HG02678 (cell line): Measurements from ENCODE around the gene ARMH4.

ENCODE experiments used
- ATAC-seq: cut with Tn5 transposase; IDR thresholded peaks from one replicate; pipeline ENCODE4 v1.9.1; 2021; ENCODE audit warnings: mild to moderate bottlenecking, moderate library complexity; ENCODE audit not compliant: unreplicated experiment

ARMH4 gene

GRCh38 chr14:57974896-57975295 lies 177.1 kb downstream of the ARMH4 start:
- ATAC-seq = no peak

DNA sequence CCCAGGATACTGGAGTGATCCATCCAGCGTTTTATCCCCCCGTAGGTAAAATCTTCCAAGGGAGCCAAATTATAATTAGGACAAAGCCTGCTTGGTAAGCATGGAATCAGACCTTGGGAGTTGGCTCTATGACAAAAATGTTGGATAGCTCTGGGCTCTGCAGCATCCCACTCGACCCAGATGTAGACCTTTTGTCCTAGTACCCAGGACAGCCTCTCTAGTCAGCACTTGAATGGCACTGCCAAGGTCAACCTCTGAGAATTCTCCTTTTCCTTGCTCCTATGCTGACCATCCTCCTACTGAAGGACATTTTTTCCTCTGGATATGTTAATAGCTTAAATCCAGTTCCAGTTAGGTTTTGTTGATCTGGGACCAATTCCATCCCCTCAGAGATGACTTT lies 181.4 kb downstream of the ARMH4 start:
- no peak for ATAC-seq

DNA sequence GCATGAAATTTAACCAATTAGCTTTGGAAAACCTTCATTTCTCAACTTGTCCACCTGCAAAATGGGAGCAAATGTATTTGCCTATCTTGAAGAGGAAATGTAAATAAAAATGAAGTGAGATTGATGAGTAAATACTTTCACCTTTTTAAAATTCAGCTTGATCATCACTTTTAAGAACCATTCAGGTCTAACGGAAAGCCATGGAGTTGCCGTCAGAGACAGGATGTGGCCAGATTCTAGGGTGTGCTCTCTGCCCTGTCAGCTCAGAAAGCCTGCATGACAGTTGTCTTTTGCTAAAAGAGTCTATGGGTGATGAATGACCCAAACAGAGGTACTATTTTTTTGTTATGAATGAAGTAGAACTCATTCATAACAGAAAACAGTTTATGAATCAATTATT lies 181.8 kb downstream of the ARMH4 start:
- ATAC-seq = no peak

GRCh38 chr14:57963071-57963470 lies 188.9 kb downstream of the ARMH4 start:
- ATAC-seq = no peak

- ATAC-seq = no peak
These were observed 189.5 kb downstream of the ARMH4 start for GRCh38 chr14:57962325-57963035.

DNA sequence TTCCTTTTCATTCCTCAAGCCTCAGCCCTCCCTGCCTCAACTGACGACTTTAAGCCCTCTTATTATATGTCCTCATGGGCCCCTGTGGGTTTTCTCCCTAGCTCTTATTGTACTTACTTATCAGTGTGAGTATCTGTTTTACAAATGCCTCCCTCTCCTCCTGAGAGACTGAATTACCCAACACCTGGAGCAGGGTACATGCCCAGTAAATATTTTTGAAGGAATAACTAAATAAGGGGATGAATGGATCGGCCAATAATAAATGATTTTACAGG lies 190.3 kb downstream of the ARMH4 start:
- no peak for ATAC-seq

DNA sequence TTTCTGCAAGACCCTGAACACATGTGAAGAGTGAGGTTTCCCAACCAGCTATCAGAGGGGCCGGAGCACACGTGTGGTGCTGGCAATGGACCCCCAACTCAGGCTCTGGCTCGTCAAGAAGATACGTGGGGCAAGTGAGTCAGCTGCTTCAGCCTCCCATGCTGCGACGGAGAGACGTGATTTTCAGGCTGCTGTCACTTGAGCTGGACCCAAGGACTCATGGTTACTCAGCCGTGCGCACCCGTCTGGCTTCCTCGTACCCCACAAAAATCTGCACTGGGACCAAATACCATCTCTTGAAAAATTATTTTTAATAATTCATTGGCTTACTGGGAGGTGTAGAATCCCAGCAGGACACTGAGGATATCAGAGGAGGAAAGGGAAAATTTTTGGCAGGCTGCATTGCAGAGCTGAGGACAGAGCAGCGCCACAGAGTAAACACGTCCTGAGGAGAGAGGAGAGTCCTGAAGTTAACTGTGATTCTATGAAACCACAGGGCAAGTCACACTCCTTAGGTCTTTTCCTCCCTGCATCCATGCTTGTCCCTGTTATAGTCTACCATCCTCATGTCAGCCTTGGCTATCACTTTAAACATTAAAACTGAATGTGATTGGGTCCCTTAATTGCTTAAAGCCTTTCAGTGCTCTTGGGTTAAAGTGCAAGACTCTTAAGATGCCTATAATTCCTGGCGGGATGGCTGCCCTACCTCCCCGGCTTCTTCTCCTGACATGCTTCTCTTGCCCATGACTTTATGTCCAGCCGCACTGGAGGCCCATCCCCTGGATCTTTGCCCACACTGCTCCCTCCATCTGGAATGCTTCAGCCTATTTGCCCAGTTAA lies 190.8 kb downstream of the ARMH4 start:
- ATAC-seq = no peak

GRCh38 chr14:57957441-57957840 lies 194.6 kb downstream of the ARMH4 start:
- ATAC-seq = no peak
